Measurements from ENCODE around the gene DNAH17.

DNA sequence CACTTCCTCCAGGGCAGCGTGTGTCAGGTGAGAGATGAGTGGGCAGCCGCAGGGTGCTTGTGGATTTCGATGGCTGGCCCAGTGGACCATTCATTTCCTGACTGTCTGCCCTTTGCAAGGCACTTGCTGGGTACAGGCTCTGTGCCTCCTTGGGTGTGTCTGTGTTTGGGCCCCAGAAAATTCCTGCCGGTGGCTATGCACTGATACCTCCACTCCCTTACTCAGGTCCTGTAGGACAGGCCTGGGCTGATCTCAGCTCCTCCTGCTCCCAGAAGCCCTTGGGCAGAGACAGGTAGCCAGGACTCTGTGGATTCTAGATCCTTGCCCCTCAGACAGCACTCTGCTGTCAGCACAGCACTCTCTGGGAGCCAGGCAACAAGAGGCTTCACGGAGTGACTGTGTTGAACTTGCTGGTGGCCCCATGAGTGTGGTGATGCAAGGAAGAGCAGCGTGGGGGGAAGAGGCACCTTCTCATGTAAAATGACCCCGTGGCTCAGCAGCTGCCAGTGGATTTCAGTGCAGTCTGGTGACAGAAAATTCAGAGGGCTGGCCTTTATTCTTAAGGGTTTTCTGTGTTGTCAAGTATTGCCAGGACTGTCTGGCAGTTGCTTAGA is 169.7 kb downstream of the DNAH17 start:
- TF ChIP-seq POLR2AphosphoS5 (IDR thresholded peaks at IDR 0.05; ENCODE audit: insufficient read depth, low read depth, low read length) (no peak), POLR2A (IDR thresholded peaks at IDR 0.05; ENCODE audit: low read depth, low read length) (no peak), FOS (IDR thresholded peaks at IDR 0.05; ENCODE audit: borderline replicate concordance, insufficient read depth, low read length) (no peak), EZH2 (IDR thresholded peaks at IDR 0.05; ENCODE audit: borderline replicate concordance, low read depth, low read length, severe bottlenecking) (no peak), MYC (IDR thresholded peaks at IDR 0.05; ENCODE audit: low read depth, low read length) (no peak)
- TF ChIP-seq, protein P1, sequence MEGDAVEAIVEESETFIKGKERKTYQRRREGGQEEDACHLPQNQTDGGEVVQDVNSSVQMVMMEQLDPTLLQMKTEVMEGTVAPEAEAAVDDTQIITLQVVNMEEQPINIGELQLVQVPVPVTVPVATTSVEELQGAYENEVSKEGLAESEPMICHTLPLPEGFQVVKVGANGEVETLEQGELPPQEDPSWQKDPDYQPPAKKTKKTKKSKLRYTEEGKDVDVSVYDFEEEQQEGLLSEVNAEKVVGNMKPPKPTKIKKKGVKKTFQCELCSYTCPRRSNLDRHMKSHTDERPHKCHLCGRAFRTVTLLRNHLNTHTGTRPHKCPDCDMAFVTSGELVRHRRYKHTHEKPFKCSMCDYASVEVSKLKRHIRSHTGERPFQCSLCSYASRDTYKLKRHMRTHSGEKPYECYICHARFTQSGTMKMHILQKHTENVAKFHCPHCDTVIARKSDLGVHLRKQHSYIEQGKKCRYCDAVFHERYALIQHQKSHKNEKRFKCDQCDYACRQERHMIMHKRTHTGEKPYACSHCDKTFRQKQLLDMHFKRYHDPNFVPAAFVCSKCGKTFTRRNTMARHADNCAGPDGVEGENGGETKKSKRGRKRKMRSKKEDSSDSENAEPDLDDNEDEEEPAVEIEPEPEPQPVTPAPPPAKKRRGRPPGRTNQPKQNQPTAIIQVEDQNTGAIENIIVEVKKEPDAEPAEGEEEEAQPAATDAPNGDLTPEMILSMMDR (IDR thresholded peaks at IDR 0.05; ENCODE audit: extremely low read depth in 1 of 2, insufficient read depth in 1 of 2, low read depth in 1 of 2, low read length in 2 of 2), result no peak
- TF ChIP-seq, protein P2, sequence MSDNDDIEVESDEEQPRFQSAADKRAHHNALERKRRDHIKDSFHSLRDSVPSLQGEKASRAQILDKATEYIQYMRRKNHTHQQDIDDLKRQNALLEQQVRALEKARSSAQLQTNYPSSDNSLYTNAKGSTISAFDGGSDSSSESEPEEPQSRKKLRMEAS (IDR thresholded peaks at IDR 0.05; ENCODE audit: insufficient read depth, insufficient read length), result no peak

All from endothelial cell of umbilical vein (primary cell).